ENCODE data around the gene TAF12. TPM values are rescaled to one million over a fixed set of nuclear protein-coding genes. Genes with fewer than 3 reads are reported as not detected.

TAF12 gene
- total RNA-seq, 1 experiment from 2014 or later, result 39.5 TPM

GRCh38 chr1:28632560-28632959, 10.3 kb downstream of the TAF12 start:
- H3K36me3 ChIP-seq (ENCODE audit: insufficient read depth, low read length), result no peaks in the 10 kb centered on the region
- no peaks in the 10 kb centered on the region for H3K9me2 ChIP-seq (replicated peaks; ENCODE audit: insufficient read depth, low read length)
- H3K4me3 ChIP-seq (ENCODE audit: low read length), result no peak overlapping the region
- H2AFZ ChIP-seq (ENCODE audit: low read length), result no peak overlapping the region
- no peaks in the 10 kb centered on the region for H3K27me3 ChIP-seq (ENCODE audit: low read length)
- H4K20me1 ChIP-seq (ENCODE audit: insufficient read depth, low read depth, low read length), result no peaks in the 10 kb centered on the region
- no peaks in the 10 kb centered on the region for H3K9me3 ChIP-seq (ENCODE audit: low read length)
- no peak for DNase-seq
- peaks cover 23% of the 10 kb centered on the region for H3K79me2 ChIP-seq (ENCODE audit: low read length)
- H3K27ac ChIP-seq (ENCODE audit: low read length), result no peak overlapping the region
- no peaks in the 10 kb centered on the region for H3K4me1 ChIP-seq (ENCODE audit: low read length)
- no peak overlapping the region for H3K9ac ChIP-seq (ENCODE audit: low read length)
- no peak overlapping the region for H3K4me2 ChIP-seq (ENCODE audit: low read depth, low read length, poor library complexity, severe bottlenecking)

GRCh38 chr1:28631713-28632112, 11.2 kb downstream of the TAF12 start:
- H3K9me3 ChIP-seq (ENCODE audit: low read length), result no peaks in the 10 kb centered on the region
- no peaks in the 10 kb centered on the region for H3K27me3 ChIP-seq (ENCODE audit: low read length)
- H3K4me1 ChIP-seq (ENCODE audit: low read length), result no peaks in the 10 kb centered on the region
- no peak overlapping the region for H3K4me3 ChIP-seq (ENCODE audit: low read length)
- no peak overlapping the region for H3K9ac ChIP-seq (ENCODE audit: low read length)
- no peaks in the 10 kb centered on the region for H3K9me2 ChIP-seq (replicated peaks; ENCODE audit: insufficient read depth, low read length)
- peaks cover 19% of the 10 kb centered on the region for H3K79me2 ChIP-seq (ENCODE audit: low read length)
- no peaks in the 10 kb centered on the region for H4K20me1 ChIP-seq (ENCODE audit: insufficient read depth, low read depth, low read length)
- no peaks in the 10 kb centered on the region for H3K36me3 ChIP-seq (ENCODE audit: insufficient read depth, low read length)
- no peak overlapping the region for H2AFZ ChIP-seq (ENCODE audit: low read length)
- DNase-seq, result no peak
- H3K27ac ChIP-seq (ENCODE audit: low read length), result no peak overlapping the region
- no peak overlapping the region for H3K4me2 ChIP-seq (ENCODE audit: low read depth, low read length, poor library complexity, severe bottlenecking)

- no peaks in the 10 kb centered on the region for H3K9me3 ChIP-seq (ENCODE audit: low read length)
- H2AFZ ChIP-seq (ENCODE audit: low read length), result no peak overlapping the region
- H3K9ac ChIP-seq (ENCODE audit: low read length), result no peak overlapping the region
- H3K27me3 ChIP-seq (ENCODE audit: low read length), result no peaks in the 10 kb centered on the region
- no peak overlapping the region for H3K4me3 ChIP-seq (ENCODE audit: low read length)
- no peak overlapping the region for H3K27ac ChIP-seq (ENCODE audit: low read length)
- H3K4me1 ChIP-seq (ENCODE audit: low read length), result no peaks in the 10 kb centered on the region
- H3K36me3 ChIP-seq (ENCODE audit: insufficient read depth, low read length), result peaks cover 21% of the 10 kb centered on the region
- H3K4me2 ChIP-seq (ENCODE audit: low read depth, low read length, poor library complexity, severe bottlenecking), result no peak overlapping the region
- DNase-seq, result no peak
- H3K9me2 ChIP-seq (replicated peaks; ENCODE audit: insufficient read depth, low read length), result no peaks in the 10 kb centered on the region
- H4K20me1 ChIP-seq (ENCODE audit: insufficient read depth, low read depth, low read length), result no peaks in the 10 kb centered on the region
- H3K79me2 ChIP-seq (ENCODE audit: low read length), result no peaks in the 10 kb centered on the region
Observed at GRCh38 chr1:28613175-28613574, 29.7 kb downstream of the TAF12 start.

- Histone ChIP-seq H3K9me3 (ENCODE audit: low read length) (no peaks in the 10 kb centered on the region), H3K4me3 (ENCODE audit: low read length) (no peak overlapping the region), H3K27ac (ENCODE audit: low read length) (no peak overlapping the region), H3K79me2 (ENCODE audit: low read length) (no peaks in the 10 kb centered on the region), H3K27me3 (ENCODE audit: low read length) (no peaks in the 10 kb centered on the region), H3K9me2 (replicated peaks; ENCODE audit: insufficient read depth, low read length) (no peaks in the 10 kb centered on the region), H3K4me1 (ENCODE audit: low read length) (no peaks in the 10 kb centered on the region), H2AFZ (ENCODE audit: low read length) (no peak overlapping the region), H4K20me1 (ENCODE audit: insufficient read depth, low read depth, low read length) (no peaks in the 10 kb centered on the region), H3K36me3 (ENCODE audit: insufficient read depth, low read length) (peaks cover 12% of the 10 kb centered on the region; the same call in 1 of the 2 replicates), H3K9ac (ENCODE audit: low read length) (no peak overlapping the region), H3K4me2 (ENCODE audit: low read depth, low read length, poor library complexity, severe bottlenecking) (no peak overlapping the region)
- no peak for DNase-seq
Observed at GRCh38 chr1:28606771-28607170, 36.1 kb downstream of the TAF12 start.

- no peak for DNase-seq
- Histone ChIP-seq H3K4me2 (ENCODE audit: low read depth, low read length, poor library complexity, severe bottlenecking) (no peak overlapping the region), H2AFZ (ENCODE audit: low read length) (no peak overlapping the region), H3K79me2 (ENCODE audit: low read length) (no peaks in the 10 kb centered on the region), H3K9ac (ENCODE audit: low read length) (no peak overlapping the region), H3K27me3 (ENCODE audit: low read length) (no peaks in the 10 kb centered on the region), H4K20me1 (ENCODE audit: insufficient read depth, low read depth, low read length) (no peaks in the 10 kb centered on the region), H3K36me3 (ENCODE audit: insufficient read depth, low read length) (peaks cover 12% of the 10 kb centered on the region; the same call in 1 of the 2 replicates), H3K27ac (ENCODE audit: low read length) (no peak overlapping the region), H3K9me3 (ENCODE audit: low read length) (no peaks in the 10 kb centered on the region), H3K4me3 (ENCODE audit: low read length) (no peak overlapping the region), H3K9me2 (replicated peaks; ENCODE audit: insufficient read depth, low read length) (no peaks in the 10 kb centered on the region), H3K4me1 (ENCODE audit: low read length) (no peaks in the 10 kb centered on the region)
Observed at GRCh38 chr1:28604962-28605361, 37.9 kb downstream of the TAF12 start.

- Histone ChIP-seq H3K79me2 (ENCODE audit: low read length) (no peaks in the 10 kb centered on the region), H3K9me3 (ENCODE audit: low read length) (no peaks in the 10 kb centered on the region), H3K4me1 (ENCODE audit: low read length) (no peaks in the 10 kb centered on the region), H4K20me1 (ENCODE audit: insufficient read depth, low read depth, low read length) (no peaks in the 10 kb centered on the region), H3K4me2 (ENCODE audit: low read depth, low read length, poor library complexity, severe bottlenecking) (no peak overlapping the region), H3K9me2 (replicated peaks; ENCODE audit: insufficient read depth, low read length) (no peaks in the 10 kb centered on the region), H3K4me3 (ENCODE audit: low read length) (no peak overlapping the region), H3K27ac (ENCODE audit: low read length) (no peak overlapping the region), H3K27me3 (ENCODE audit: low read length) (no peaks in the 10 kb centered on the region), H3K36me3 (ENCODE audit: insufficient read depth, low read length) (peaks cover 12% of the 10 kb centered on the region; the same call in 1 of the 2 replicates), H3K9ac (ENCODE audit: low read length) (no peak overlapping the region), H2AFZ (ENCODE audit: low read length) (no peak overlapping the region)
- no peak for DNase-seq
Observed at GRCh38 chr1:28604411-28604810, 38.5 kb downstream of the TAF12 start.

GRCh38 chr1:28602536-28603439, 40.1 kb downstream of the TAF12 start:
- no peak overlapping the region for H3K4me3 ChIP-seq (ENCODE audit: low read length)
- H3K9ac ChIP-seq (ENCODE audit: low read length), result no peak overlapping the region
- no peak overlapping the region for H3K4me2 ChIP-seq (ENCODE audit: low read depth, low read length, poor library complexity, severe bottlenecking)
- H3K36me3 ChIP-seq (ENCODE audit: insufficient read depth, low read length), result peaks cover 12% of the 10 kb centered on the region; the same call in 1 of the 2 replicates
- no peak overlapping the region for H3K27ac ChIP-seq (ENCODE audit: low read length)
- H3K27me3 ChIP-seq (ENCODE audit: low read length), result no peaks in the 10 kb centered on the region
- H4K20me1 ChIP-seq (ENCODE audit: insufficient read depth, low read depth, low read length), result no peaks in the 10 kb centered on the region
- no peaks in the 10 kb centered on the region for H3K4me1 ChIP-seq (ENCODE audit: low read length)
- peak; percentile 73 for DNase-seq
- H3K9me3 ChIP-seq (ENCODE audit: low read length), result no peaks in the 10 kb centered on the region
- no peak overlapping the region for H2AFZ ChIP-seq (ENCODE audit: low read length)
- no peaks in the 10 kb centered on the region for H3K79me2 ChIP-seq (ENCODE audit: low read length)
- H3K9me2 ChIP-seq (replicated peaks; ENCODE audit: insufficient read depth, low read length), result no peaks in the 10 kb centered on the region

- H3K27me3 ChIP-seq (ENCODE audit: low read length), result no peaks in the 10 kb centered on the region
- H3K36me3 ChIP-seq (ENCODE audit: insufficient read depth, low read length), result peaks cover 12% of the 10 kb centered on the region; the same call in 1 of the 2 replicates
- DNase-seq, result no peak
- no peaks in the 10 kb centered on the region for H3K4me1 ChIP-seq (ENCODE audit: low read length)
- H3K9me2 ChIP-seq (replicated peaks; ENCODE audit: insufficient read depth, low read length), result no peaks in the 10 kb centered on the region
- H3K4me3 ChIP-seq (ENCODE audit: low read length), result no peak overlapping the region
- H3K9ac ChIP-seq (ENCODE audit: low read length), result no peak overlapping the region
- H4K20me1 ChIP-seq (ENCODE audit: insufficient read depth, low read depth, low read length), result no peaks in the 10 kb centered on the region
- no peak overlapping the region for H3K4me2 ChIP-seq (ENCODE audit: low read depth, low read length, poor library complexity, severe bottlenecking)
- H3K9me3 ChIP-seq (ENCODE audit: low read length), result no peaks in the 10 kb centered on the region
- no peaks in the 10 kb centered on the region for H3K79me2 ChIP-seq (ENCODE audit: low read length)
- H2AFZ ChIP-seq (ENCODE audit: low read length), result no peak overlapping the region
- no peak overlapping the region for H3K27ac ChIP-seq (ENCODE audit: low read length)
Observed at GRCh38 chr1:28601696-28602095, 41.2 kb downstream of the TAF12 start.
